NT2/D1 (cell line): ENCODE measurements around the gene PAK1.

Experiments
- SUZ12 ChIP-seq: IDR thresholded peaks from 2 replicates; pipeline ENCODE4 v1.6.1; 2011; ENCODE audit not compliant: insufficient read length, insufficient read depth; ENCODE audit errors: extremely low read depth
- YY1 ChIP-seq: IDR thresholded peaks from 2 replicates; pipeline ENCODE4 v1.6.1; 2011; ENCODE audit not compliant: insufficient read length, insufficient read depth
- ZNF274 ChIP-seq: IDR thresholded peaks from 2 replicates; pipeline ENCODE4 v1.6.1; 2011; ENCODE audit warnings: mild to moderate bottlenecking, low read depth, low read length

GRCh38 chr11:77412814-77413213 is 61.1 kb downstream of the PAK1 start:
- TF ChIP-seq YY1 (no peak), ZNF274 (no peak), SUZ12 (no peak)
